ENCODE measurements around the gene CABS1. TPM values are rescaled to one million over a fixed set of nuclear protein-coding genes. Genes with fewer than 3 reads are reported as not detected.

The CABS1 gene
- polyA plus RNA-seq, 1 of the 3 experiments (the other 2 are of a cell fraction), result not detected

GRCh38 chr4:70337886-70338420, 3.2 kb downstream of the CABS1 start (continued):
- TF ChIP-seq MAX (IDR thresholded peaks at IDR 0.05; ENCODE audit: low read depth), result no peak
- TF ChIP-seq FOXJ3 (CRISPR knock-in tag; IDR thresholded peaks at IDR 0.05), result no peak
- no peak for TF ChIP-seq FOSL2 (IDR thresholded peaks at IDR 0.05; ENCODE audit: borderline replicate concordance, low read depth)
- no peak for TF ChIP-seq SMC3 (IDR thresholded peaks at IDR 0.05; ENCODE audit: low read depth, low read length)
- no peak for TF ChIP-seq TCF12 (IDR thresholded peaks at IDR 0.05)
- no peak for TF ChIP-seq MEF2A (IDR thresholded peaks at IDR 0.05; ENCODE audit: borderline replicate concordance, low read depth)
- no peak for TF ChIP-seq GATA2 (CRISPR knock-in tag; IDR thresholded peaks at IDR 0.05)

- Histone ChIP-seq H3K27ac (ENCODE audit: low read depth in 2 of 2, low read length in 1 of 2) (no peak overlapping the region), H3K9ac (no peak overlapping the region), H3K79me2 (ENCODE audit: insufficient read depth) (no peaks in the 10 kb centered on the region), H2AFZ (ENCODE audit: low read depth) (no peak overlapping the region), H3K36me3 (replicated peaks in 1 of 2; ENCODE audit: control insufficient read depth in 1 of 2, insufficient read depth in 2 of 2, low read length in 1 of 2) (no peaks in the 10 kb centered on the region), H3K4me3 (ENCODE audit: low read depth in 2 of 2, low read length in 1 of 2) (no peak overlapping the region), H3K4me2 (no peak overlapping the region), H3K27me3 (ENCODE audit: insufficient read depth) (no peaks in the 10 kb centered on the region), H3K4me1 (ENCODE audit: control insufficient read depth in 1 of 2, insufficient read depth in 2 of 2, low read depth in 1 of 2, low read length in 1 of 2) (no peaks in the 10 kb centered on the region), H3K9me3 (no peaks in the 10 kb centered on the region), H3F3A (replicated peaks; ENCODE audit: insufficient read depth) (no peaks in the 10 kb centered on the region), H3K9me2 (no peaks in the 10 kb centered on the region), H4K20me1 (ENCODE audit: insufficient read depth) (no peaks in the 10 kb centered on the region)
- CTCF ChIA-PET, result no interaction called here
- TF ChIP-seq NFIC (IDR thresholded peaks at IDR 0.05; ENCODE audit: borderline replicate concordance), result no peak
- no peak for TF ChIP-seq RFX5 (IDR thresholded peaks at IDR 0.05; ENCODE audit: low read length)
- no peak for TF ChIP-seq FOXJ3 (CRISPR knock-in tag; IDR thresholded peaks at IDR 0.05)
- no peak for TF ChIP-seq POLR2AphosphoS5 (IDR thresholded peaks at IDR 0.05; ENCODE audit: low read depth, low read length)
- no peak for TF ChIP-seq SIN3A (IDR thresholded peaks at IDR 0.05; ENCODE audit: borderline replicate concordance, low read depth, low read length)
- TF ChIP-seq MXI1 (IDR thresholded peaks at IDR 0.05; ENCODE audit: low read depth, low read length), result no peak
- no peak for TF ChIP-seq RCOR1 (IDR thresholded peaks at IDR 0.05; ENCODE audit: low read length)
- no peak for TF ChIP-seq ELF1 (IDR thresholded peaks at IDR 0.05)
- no peak for TF ChIP-seq RXRA (IDR thresholded peaks at IDR 0.05; ENCODE audit: borderline replicate concordance, low read depth)
- TF ChIP-seq EZH2phosphoT487 (IDR thresholded peaks at IDR 0.05; ENCODE audit: borderline replicate concordance, low read depth), result no peak
- TF ChIP-seq TEAD4 (IDR thresholded peaks at IDR 0.05; ENCODE audit: borderline replicate concordance, insufficient read depth), result no peak
- TF ChIP-seq PBX3 (IDR thresholded peaks at IDR 0.05), result no peak
- TF ChIP-seq CTCF (IDR thresholded peaks at IDR 0.05), result no peak
- WGBS (ENCODE audit: low lambda C conversion rate), result 0% methylated on average over 1 of the region's 1 CpG
- POLR2A ChIA-PET, result no interaction called here
- no peak for DNase-seq
Measured at GRCh38 chr4:70356185-70356584, 21.4 kb downstream of the CABS1 start.
